ENCODE data around the gene AVEN.
"Not testable (repeated sequence)": the region's sequence is repeated elsewhere in the genome, so short reads cannot be mapped to it uniquely, and the experiment has no call there.

AVEN gene

GRCh38 chr15:33822479-33822878 lies 216.5 kb downstream of the AVEN start:
- Histone ChIP-seq H3K4me2 (ENCODE audit: low read length) (no peak overlapping the region), H3K4me1 (no peaks in the 10 kb centered on the region), H3K4me3 (ENCODE audit: low read depth, low read length) (no peak overlapping the region), H3K36me3 (ENCODE audit: control insufficient read depth, insufficient read depth, low read length) (no peaks in the 10 kb centered on the region), H3K79me2 (no peaks in the 10 kb centered on the region), H2AFZ (no peak overlapping the region), H3K27ac (no peak overlapping the region), H3K27me3 (ENCODE audit: control insufficient read depth, insufficient read depth, low read length) (no peaks in the 10 kb centered on the region), H3K9me3 (ENCODE audit: control insufficient read depth, low read length) (no peaks in the 10 kb centered on the region), H3K9ac (no peak overlapping the region)
- TF ChIP-seq CTCF (IDR thresholded peaks at IDR 0.05): no peak

- H3K27me3 ChIP-seq (ENCODE audit: control insufficient read depth, insufficient read depth, low read length); H3K4me2 ChIP-seq (ENCODE audit: low read length); H3K79me2 ChIP-seq; H3K9ac ChIP-seq; H3K9me3 ChIP-seq (ENCODE audit: control insufficient read depth, low read length); H2AFZ ChIP-seq; H3K36me3 ChIP-seq (ENCODE audit: control insufficient read depth, insufficient read depth, low read length); H3K4me3 ChIP-seq (ENCODE audit: low read depth, low read length); H3K27ac ChIP-seq; H3K4me1 ChIP-seq: not testable (repeated sequence)
Observed at GRCh38 chr15:33819499-33819898, 219.5 kb downstream of the AVEN start.

Data from parathyroid adenoma (tissue), 2 donors.